Measurements from ENCODE around the gene STK32B. TPM values are rescaled to one million over a fixed set of nuclear protein-coding genes. Genes with fewer than 3 reads are reported as not detected.

Gene STK32B
- total RNA-seq, 2 experiments from 2014 or later = not detected

GRCh38 chr4:5477613-5478012 is 426.3 kb downstream of the STK32B start:
- H4K20me1 ChIP-seq (ENCODE audit: insufficient read depth, low read length) = no peaks in the 10 kb centered on the region
- POLR2A ChIA-PET = no interaction called here
- no peaks in the 10 kb centered on the region for H3K9me2 ChIP-seq (ENCODE audit: insufficient read depth, low read length)
- H3K36me3 ChIP-seq (ENCODE audit: insufficient read depth, low read length) = no peaks in the 10 kb centered on the region
- no peaks in the 10 kb centered on the region for H3K4me1 ChIP-seq (ENCODE audit: insufficient read depth, low read length, poor library complexity, severe bottlenecking)
- H2AFZ ChIP-seq (ENCODE audit: low read length) = no peak overlapping the region
- no peak overlapping the region for H3K4me2 ChIP-seq (ENCODE audit: low read length)
- no peaks in the 10 kb centered on the region for H3K9me3 ChIP-seq (ENCODE audit: low read length)
- no peak overlapping the region for H3K27ac ChIP-seq (ENCODE audit: low read depth, low read length, poor library complexity, severe bottlenecking)
- BruUV-seq (replicated peaks) = no TSS peak
- no peak for DNase-seq (ENCODE audit: low spot score)
- intact Hi-C loops (cut with micrococcal nuclease; ENCODE audit: unreplicated experiment) = no loop called here
- no peaks in the 10 kb centered on the region for H3K79me2 ChIP-seq (ENCODE audit: insufficient read depth, low read depth, low read length)
- no peak for TF ChIP-seq CTCF (conservative IDR thresholded peaks at IDR 0.05; ENCODE audit: low read length)
- no peak for TF ChIP-seq EZH2phosphoT487 (IDR thresholded peaks at IDR 0.05; ENCODE audit: borderline replicate concordance, low read depth, low read length)
- CTCF ChIA-PET (ENCODE audit: unreplicated experiment) = interaction anchor here (0.7 kb wide), 1 partner anchor 482 kb away, joined by 3 read pairs; no protein-coding TSS in a partner anchor
- no peak overlapping the region for H3K4me3 ChIP-seq (ENCODE audit: low read depth, low read length, poor library complexity, severe bottlenecking)

GRCh38 chr4:5478169-5478568 is 426.9 kb downstream of the STK32B start:
- CTCF ChIA-PET (ENCODE audit: unreplicated experiment) = interaction anchor here (0.7 kb wide), 1 partner anchor 481 kb away, joined by 3 read pairs; no protein-coding TSS in a partner anchor
- no peak overlapping the region for H3K27ac ChIP-seq (ENCODE audit: low read depth, low read length, poor library complexity, severe bottlenecking)
- no peak overlapping the region for H3K4me3 ChIP-seq (ENCODE audit: low read depth, low read length, poor library complexity, severe bottlenecking)
- no peaks in the 10 kb centered on the region for H3K36me3 ChIP-seq (ENCODE audit: insufficient read depth, low read length)
- no peak for DNase-seq (ENCODE audit: low spot score)
- H2AFZ ChIP-seq (ENCODE audit: low read length) = no peak overlapping the region
- no peaks in the 10 kb centered on the region for H3K79me2 ChIP-seq (ENCODE audit: insufficient read depth, low read depth, low read length)
- no peaks in the 10 kb centered on the region for H3K9me2 ChIP-seq (ENCODE audit: insufficient read depth, low read length)
- no TSS peak for BruUV-seq (replicated peaks)
- no peaks in the 10 kb centered on the region for H4K20me1 ChIP-seq (ENCODE audit: insufficient read depth, low read length)
- intact Hi-C loops (cut with micrococcal nuclease; ENCODE audit: unreplicated experiment) = no loop called here
- no peak for TF ChIP-seq EZH2phosphoT487 (IDR thresholded peaks at IDR 0.05; ENCODE audit: borderline replicate concordance, low read depth, low read length)
- no peak for TF ChIP-seq CTCF (conservative IDR thresholded peaks at IDR 0.05; ENCODE audit: low read length)
- POLR2A ChIA-PET = no interaction called here
- H3K4me1 ChIP-seq (ENCODE audit: insufficient read depth, low read length, poor library complexity, severe bottlenecking) = no peaks in the 10 kb centered on the region
- H3K9me3 ChIP-seq (ENCODE audit: low read length) = no peaks in the 10 kb centered on the region
- no peak overlapping the region for H3K4me2 ChIP-seq (ENCODE audit: low read length)

- no peak overlapping the region for H3K4me3 ChIP-seq (ENCODE audit: low read depth, low read length, poor library complexity, severe bottlenecking)
- intact Hi-C loops (cut with micrococcal nuclease; ENCODE audit: unreplicated experiment) = no loop called here
- CTCF ChIA-PET (ENCODE audit: unreplicated experiment) = no interaction called here
Measured at GRCh38 chr4:5478697-5479096, 427.4 kb downstream of the STK32B start.

More at GRCh38 chr4:5478697-5479096, 427.4 kb downstream of the STK32B start:
- Histone ChIP-seq H4K20me1 (ENCODE audit: insufficient read depth, low read length) (no peaks in the 10 kb centered on the region), H3K79me2 (ENCODE audit: insufficient read depth, low read depth, low read length) (no peaks in the 10 kb centered on the region), H3K4me2 (ENCODE audit: low read length) (no peak overlapping the region), H2AFZ (ENCODE audit: low read length) (no peak overlapping the region), H3K4me1 (ENCODE audit: insufficient read depth, low read length, poor library complexity, severe bottlenecking) (no peaks in the 10 kb centered on the region), H3K9me3 (ENCODE audit: low read length) (no peaks in the 10 kb centered on the region), H3K27ac (ENCODE audit: low read depth, low read length, poor library complexity, severe bottlenecking) (no peak overlapping the region), H3K36me3 (ENCODE audit: insufficient read depth, low read length) (no peaks in the 10 kb centered on the region), H3K9me2 (ENCODE audit: insufficient read depth, low read length) (no peaks in the 10 kb centered on the region)
- no peak for DNase-seq (ENCODE audit: low spot score)
- POLR2A ChIA-PET = no interaction called here
- BruUV-seq (replicated peaks) = no TSS peak
- TF ChIP-seq CTCF (conservative IDR thresholded peaks at IDR 0.05; ENCODE audit: low read length) = no peak
- TF ChIP-seq EZH2phosphoT487 (IDR thresholded peaks at IDR 0.05; ENCODE audit: borderline replicate concordance, low read depth, low read length) = no peak
